HL-60 (cell line): ENCODE measurements around the gene RAPGEF4.

Source experiments
- GABPA ChIP-seq: IDR thresholded peaks from 2 replicates; pipeline ENCODE4 v1.6.1; 2012; ENCODE audit warnings: low read depth
- POLR2AphosphoS5 ChIP-seq: IDR thresholded peaks from 2 replicates; pipeline ENCODE4 v1.6.1; 2012; ENCODE audit warnings: low read depth
- SPI1 ChIP-seq: IDR thresholded peaks from 2 replicates; pipeline ENCODE4 v1.6.1; 2012; ENCODE audit warnings: low read depth, mild to moderate bottlenecking, borderline replicate concordance
- TF ChIP-seq, protein P1 (sequence below): IDR thresholded peaks from one replicate; pipeline ENCODE4 v1.5.1; 2011; ENCODE audit warnings: low read length, control low read depth, inconsistent platforms; ENCODE audit not compliant: insufficient read depth
- TF ChIP-seq, protein P2 (sequence below): IDR thresholded peaks from 2 replicates; pipeline ENCODE4 v1.6.1; 2012; ENCODE audit warnings: low read depth; ENCODE audit not compliant: insufficient replicate concordance

DNA sequence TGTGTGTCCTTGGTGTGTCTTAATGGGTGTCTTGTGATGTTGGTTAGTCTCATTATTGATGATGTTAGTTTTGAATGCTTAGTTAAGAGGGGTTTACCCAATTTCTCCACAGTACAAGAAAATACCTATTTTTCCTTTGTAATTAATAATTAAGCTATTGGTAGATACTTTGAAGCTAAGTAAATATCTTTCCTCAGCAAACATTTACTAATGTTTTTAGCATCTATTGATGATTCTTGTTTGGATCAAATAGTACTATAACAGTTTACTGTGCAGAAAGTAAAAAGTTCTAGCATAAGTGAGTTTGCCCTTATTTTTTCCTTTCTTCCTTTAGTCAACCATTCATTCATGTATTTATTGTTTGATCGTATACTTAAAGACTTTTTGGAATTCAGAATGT lies 359.1 kb downstream of the RAPGEF4 start:
- TF ChIP-seq, protein P1, sequence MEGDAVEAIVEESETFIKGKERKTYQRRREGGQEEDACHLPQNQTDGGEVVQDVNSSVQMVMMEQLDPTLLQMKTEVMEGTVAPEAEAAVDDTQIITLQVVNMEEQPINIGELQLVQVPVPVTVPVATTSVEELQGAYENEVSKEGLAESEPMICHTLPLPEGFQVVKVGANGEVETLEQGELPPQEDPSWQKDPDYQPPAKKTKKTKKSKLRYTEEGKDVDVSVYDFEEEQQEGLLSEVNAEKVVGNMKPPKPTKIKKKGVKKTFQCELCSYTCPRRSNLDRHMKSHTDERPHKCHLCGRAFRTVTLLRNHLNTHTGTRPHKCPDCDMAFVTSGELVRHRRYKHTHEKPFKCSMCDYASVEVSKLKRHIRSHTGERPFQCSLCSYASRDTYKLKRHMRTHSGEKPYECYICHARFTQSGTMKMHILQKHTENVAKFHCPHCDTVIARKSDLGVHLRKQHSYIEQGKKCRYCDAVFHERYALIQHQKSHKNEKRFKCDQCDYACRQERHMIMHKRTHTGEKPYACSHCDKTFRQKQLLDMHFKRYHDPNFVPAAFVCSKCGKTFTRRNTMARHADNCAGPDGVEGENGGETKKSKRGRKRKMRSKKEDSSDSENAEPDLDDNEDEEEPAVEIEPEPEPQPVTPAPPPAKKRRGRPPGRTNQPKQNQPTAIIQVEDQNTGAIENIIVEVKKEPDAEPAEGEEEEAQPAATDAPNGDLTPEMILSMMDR = no peak
- no peak for TF ChIP-seq GABPA
- TF ChIP-seq POLR2AphosphoS5 = no peak
- TF ChIP-seq, protein P2, sequence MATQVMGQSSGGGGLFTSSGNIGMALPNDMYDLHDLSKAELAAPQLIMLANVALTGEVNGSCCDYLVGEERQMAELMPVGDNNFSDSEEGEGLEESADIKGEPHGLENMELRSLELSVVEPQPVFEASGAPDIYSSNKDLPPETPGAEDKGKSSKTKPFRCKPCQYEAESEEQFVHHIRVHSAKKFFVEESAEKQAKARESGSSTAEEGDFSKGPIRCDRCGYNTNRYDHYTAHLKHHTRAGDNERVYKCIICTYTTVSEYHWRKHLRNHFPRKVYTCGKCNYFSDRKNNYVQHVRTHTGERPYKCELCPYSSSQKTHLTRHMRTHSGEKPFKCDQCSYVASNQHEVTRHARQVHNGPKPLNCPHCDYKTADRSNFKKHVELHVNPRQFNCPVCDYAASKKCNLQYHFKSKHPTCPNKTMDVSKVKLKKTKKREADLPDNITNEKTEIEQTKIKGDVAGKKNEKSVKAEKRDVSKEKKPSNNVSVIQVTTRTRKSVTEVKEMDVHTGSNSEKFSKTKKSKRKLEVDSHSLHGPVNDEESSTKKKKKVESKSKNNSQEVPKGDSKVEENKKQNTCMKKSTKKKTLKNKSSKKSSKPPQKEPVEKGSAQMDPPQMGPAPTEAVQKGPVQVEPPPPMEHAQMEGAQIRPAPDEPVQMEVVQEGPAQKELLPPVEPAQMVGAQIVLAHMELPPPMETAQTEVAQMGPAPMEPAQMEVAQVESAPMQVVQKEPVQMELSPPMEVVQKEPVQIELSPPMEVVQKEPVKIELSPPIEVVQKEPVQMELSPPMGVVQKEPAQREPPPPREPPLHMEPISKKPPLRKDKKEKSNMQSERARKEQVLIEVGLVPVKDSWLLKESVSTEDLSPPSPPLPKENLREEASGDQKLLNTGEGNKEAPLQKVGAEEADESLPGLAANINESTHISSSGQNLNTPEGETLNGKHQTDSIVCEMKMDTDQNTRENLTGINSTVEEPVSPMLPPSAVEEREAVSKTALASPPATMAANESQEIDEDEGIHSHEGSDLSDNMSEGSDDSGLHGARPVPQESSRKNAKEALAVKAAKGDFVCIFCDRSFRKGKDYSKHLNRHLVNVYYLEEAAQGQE = no peak
- TF ChIP-seq SPI1 = no peak
